NT2/D1 (cell line): Measurements from ENCODE around the gene AADACL2.

ENCODE experiments used
- SUZ12 ChIP-seq: IDR thresholded peaks from 2 replicates; pipeline ENCODE4 v1.6.1; 2011; ENCODE audit not compliant: insufficient read length, insufficient read depth; ENCODE audit errors: extremely low read depth
- YY1 ChIP-seq: IDR thresholded peaks from 2 replicates; pipeline ENCODE4 v1.6.1; 2011; ENCODE audit not compliant: insufficient read length, insufficient read depth
- ZNF274 ChIP-seq: IDR thresholded peaks from 2 replicates; pipeline ENCODE4 v1.6.1; 2011; ENCODE audit warnings: mild to moderate bottlenecking, low read depth, low read length

DNA sequence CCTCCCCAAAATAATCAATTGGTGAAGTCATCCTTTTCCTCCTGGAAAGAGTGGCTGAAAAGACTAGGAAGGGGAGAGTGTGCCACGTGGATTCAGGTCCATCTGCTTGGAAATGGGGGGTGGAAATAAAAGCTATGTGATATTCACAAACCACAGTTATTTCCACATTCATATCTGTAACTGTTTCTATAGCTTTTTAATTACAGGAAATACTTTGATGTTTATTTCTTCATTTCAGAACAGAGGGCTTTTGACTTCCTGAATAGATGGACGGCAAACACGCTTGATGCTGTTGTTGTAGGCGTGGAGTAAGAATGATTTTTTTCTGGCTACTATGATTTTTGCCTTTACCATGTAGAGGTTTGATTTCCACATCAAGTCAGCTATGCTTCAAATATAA is 10.1 kb downstream of the AADACL2 start:
- TF ChIP-seq ZNF274, result no peak
- TF ChIP-seq YY1, result no peak
- TF ChIP-seq SUZ12, result no peak
